Stimulated activated CD4-positive, alpha-beta T cell treated with anti-CD3 and anti-CD28 coated beads, TNF-alpha, amount 100 ng/mL, for 48 hours (primary cell): Measurements from ENCODE around the gene GRAP2.

Experiments
- DNase-seq, 3 donors: peaks; one replicate each; pipeline ENCODE4 v3.0.0-alpha.2; 2020; ENCODE audit warnings: low read depth in 3 of 3

Gene GRAP2

GRCh38 chr22:39925273-39925672, 24.4 kb downstream of the GRAP2 start:
- no peak for DNase-seq

DNA sequence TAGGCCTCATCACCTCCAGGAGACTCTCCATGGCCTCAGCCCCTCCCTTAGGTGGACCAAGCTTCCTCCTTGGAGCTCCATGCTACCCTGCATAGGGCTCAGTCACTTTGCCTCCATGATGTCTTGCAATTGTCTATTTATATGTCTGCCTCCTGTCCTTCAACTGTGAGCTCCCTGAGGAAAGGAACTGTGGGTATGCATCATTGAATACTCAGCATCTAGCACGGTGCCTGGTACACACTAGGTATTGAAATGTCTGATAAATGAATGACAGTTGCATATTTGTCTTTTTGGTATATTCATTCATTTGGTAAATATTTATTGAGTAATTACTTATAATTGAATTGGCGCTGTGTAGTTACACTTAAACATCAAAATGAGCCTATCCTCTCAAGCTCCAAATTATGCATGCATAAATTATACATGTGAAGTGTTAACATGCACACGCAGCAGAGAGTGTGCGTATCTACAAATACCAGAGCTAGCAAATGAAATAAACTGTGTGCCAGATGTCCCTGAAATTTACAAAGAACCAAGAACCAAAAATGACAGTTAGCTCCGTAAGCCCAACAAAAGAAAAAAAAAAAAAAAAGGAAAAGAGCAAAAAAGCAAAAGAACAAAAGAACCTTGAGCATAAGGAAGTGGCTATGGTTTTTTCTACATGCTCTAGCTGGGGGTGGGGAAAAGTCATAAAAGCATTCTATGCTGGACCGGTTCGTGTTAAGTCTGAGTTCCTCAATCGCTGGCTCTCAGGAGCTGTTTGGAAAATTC, 25.2 kb downstream of the GRAP2 start:
- DNase-seq = no peak

GRCh38 chr22:39926753-39927152, 25.9 kb downstream of the GRAP2 start:
- no peak for DNase-seq

DNA sequence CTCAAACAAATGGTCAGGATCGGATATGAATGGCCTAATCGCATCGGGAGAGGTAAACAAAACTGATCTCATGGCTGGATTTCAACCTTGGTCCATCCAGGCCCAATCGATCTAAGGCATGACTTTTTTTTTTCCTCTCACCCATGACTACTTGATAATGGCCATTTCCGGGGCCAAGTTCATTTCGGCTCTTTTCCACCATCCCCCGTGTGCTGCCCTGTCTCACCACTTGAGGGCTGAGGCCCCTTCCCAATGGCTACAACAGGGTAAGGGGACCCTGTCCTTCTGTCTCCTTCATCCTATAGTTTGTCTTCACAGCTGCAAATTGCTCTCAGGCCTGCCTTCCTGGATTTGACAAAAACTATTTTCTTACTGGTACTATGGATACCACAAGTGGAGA, 26.7 kb downstream of the GRAP2 start:
- no peak for DNase-seq

- DNase-seq = no peak
Measured at GRCh38 chr22:39928536-39929520, 27.9 kb downstream of the GRAP2 start.

DNA sequence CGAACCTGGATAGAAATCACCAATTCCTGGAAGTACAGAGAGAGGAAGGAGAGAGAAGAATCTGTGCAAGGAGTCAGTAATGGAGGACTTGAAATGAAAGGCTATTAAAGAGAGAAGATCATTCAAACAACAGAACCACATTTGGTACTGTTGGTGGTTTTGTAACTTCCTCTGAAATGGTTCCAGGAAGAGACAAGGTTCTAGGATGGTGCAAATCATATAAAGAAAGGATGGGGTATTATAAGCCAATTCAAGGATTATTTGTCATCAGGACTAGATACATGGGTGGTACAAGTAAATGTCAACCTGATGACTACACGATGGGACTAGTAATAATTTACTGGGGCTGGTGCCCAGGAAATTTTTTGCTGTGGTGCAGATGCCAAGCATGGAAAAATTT, 30.4 kb downstream of the GRAP2 start:
- DNase-seq = no peak

DNA sequence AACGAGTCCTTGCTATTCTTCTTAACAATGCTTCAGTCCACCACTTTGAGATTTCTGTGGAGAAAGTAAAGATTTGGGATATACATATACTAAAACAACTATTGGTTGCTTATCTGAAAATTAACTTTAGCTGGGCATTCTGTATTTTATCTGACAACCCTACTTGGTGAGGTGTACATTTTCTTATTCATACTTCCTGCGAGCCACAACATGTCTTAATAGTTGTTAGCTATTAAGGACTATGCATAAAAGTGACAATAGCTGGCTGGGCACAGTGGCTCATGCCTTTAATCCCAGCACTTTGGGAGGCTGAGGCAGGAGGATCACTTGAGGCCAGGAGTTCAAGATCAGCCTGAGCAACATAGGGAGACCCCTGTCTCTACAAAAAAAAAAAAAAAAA, 31.3 kb downstream of the GRAP2 start:
- no peak for DNase-seq

- DNase-seq = peak in 2 of 3 donors; percentile 59 to 70
Measured at GRCh38 chr22:39932918-39933649, 32.2 kb downstream of the GRAP2 start.

DNA sequence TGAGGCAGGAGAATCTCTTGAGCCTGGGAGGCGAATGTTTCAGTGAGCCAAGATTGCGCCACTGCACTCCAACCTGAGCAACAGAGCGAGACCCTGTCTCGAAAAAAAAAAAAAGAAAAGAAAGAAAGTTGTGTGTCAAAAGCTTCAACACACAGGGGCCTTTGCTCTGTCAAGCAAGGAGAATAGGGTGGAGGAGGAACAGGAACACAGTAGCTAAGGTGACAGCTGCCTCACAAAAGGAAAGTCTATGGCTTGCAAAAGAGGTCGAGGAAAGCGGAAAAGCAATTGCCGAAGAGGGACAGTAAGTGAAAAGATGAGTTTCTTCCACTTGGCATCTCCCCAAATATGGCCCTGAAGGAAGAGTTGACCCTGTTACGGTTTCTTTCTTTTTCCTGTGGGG, 32.9 kb downstream of the GRAP2 start:
- DNase-seq = no peak

- no peak for DNase-seq
Measured at GRCh38 chr22:39935116-39935515, 34.2 kb downstream of the GRAP2 start.

GRCh38 chr22:39935612-39936011, 34.7 kb downstream of the GRAP2 start:
- no peak for DNase-seq

- no peak for DNase-seq
Measured at GRCh38 chr22:39936523-39937145, 35.8 kb downstream of the GRAP2 start.

- DNase-seq = no peak
Measured at GRCh38 chr22:39937906-39938305, 37.0 kb downstream of the GRAP2 start.

- peak in 2 of 3 donors; percentile 50 to 54 for DNase-seq
Measured at GRCh38 chr22:39938509-39939111, 37.7 kb downstream of the GRAP2 start.

DNA sequence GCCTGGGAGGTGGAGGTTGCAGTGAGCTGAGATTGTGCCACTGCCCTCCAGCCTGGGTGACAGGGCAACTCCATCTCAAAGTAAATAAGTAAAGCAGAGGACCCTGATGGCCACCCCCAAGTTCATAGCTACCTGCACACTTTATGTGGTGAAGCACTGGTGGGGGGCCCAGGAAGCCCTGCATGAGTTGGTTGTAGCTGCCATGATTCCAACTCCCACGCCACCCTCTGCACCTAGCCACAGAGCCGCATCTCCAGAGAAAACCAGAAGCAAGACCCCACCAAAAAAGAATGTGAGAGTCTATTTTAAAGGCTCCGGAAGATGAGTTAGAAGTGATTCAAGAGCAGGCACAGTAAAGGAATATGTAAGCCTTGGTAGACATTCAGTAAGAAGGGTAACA, 38.9 kb downstream of the GRAP2 start:
- DNase-seq = no peak

DNA sequence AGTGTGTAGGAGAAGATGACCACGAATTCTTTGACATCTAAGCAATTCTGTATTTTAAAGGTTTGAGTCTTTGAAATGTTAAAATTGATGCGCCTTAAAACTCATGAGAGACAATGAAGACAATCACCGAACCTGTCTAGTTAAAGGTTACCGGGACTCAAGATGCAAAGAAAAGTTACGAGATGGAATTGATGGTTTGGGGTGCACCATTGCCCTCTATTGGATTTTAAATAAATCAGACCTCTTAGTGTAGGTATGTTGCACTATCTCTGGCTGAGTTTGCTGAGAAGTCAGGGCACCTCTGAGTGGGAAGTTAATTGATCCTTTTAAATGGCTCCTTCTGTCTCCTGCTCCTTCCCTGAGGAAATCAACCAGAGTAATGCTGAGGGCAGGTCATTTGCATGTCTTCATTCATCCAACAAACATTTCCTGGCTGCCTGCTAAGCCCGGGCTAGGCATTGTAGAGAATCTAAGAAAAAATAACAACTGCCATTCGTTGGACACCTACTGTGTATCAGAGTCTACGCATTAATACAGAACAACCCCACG, 39.9 kb downstream of the GRAP2 start:
- DNase-seq = no peak

DNA sequence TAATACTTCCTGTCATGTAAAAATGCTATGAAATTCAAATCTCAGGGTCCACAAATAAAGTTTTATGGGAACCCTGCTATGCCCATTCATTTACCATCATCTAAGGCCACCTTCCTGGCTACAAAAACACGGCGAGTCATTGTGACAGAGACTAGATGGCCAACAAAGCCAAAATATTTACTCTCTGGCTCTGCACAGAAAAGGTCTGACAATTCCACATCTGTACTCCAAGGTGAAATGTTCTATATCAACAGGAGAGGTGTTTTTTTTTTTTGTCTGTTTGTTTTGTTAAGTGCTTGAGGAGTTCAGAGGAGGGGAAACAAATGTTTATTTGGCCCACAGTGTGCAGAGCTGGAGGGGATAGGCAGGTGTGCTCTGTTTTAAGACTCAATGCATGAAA, 40.7 kb downstream of the GRAP2 start:
- DNase-seq = no peak

DNA sequence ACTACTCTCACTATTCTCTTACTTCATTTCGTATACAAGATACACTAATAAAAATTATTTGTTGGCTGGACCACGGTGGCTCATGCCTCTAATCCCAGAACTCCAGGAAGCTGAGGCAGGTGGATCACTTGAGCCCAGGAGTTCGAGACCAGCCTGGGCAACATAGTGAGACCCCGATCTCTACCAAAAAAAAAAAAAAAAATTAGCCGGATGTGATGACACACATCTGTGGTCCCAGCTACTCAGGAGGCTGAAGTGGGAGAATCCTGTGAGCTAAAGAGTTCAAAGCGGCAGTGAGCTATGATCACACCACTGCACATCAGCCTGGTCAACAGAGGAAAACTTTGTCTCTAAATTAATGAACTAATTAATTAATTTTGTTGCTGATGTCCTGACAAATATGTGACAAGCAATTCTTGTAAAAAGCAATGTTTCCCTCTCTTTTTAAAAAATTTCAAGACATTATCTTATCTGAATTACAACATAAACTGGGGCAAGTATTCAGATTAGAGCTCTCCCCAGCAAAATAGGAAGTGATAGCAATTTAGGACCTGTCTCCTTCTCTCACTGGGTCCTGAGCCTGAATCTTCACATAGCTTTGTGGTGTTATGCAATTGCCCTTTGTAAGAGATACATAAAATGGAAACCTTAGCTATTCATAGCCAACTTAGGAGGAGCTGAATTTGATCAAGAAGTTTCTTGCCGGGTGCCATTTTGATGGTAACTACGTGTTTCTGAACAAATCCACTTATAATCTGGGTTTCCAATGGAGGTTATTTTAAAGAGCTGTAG, 41.8 kb downstream of the GRAP2 start:
- DNase-seq = no peak

- DNase-seq = no peak
Measured at GRCh38 chr22:39943337-39943736, 42.5 kb downstream of the GRAP2 start.
